Upper lobe of left lung (tissue), 4 donors: ENCODE measurements around the gene TRIP10.

Experiments
- CTCF ChIP-seq, 6 experiments: fragments of 450-650 bp in 4 of 6; fragments of 200-600 bp in 2 of 6; sonication (generic) in 2 of 6; IDR thresholded peaks; one replicate each; pipeline ENCODE4 v1.5.1; 2016 to 2019; ENCODE audit warnings: antibody characterized with exemption in 6 of 6
- EP300 ChIP-seq, 4 donors: sonication (generic); formaldehyde crosslinking; IDR thresholded peaks; one replicate each; pipeline ENCODE4 v1.5.1; 2017; ENCODE audit warnings: antibody characterized with exemption in 4 of 4, control low read depth in 2 of 4
- POLR2AphosphoS5 ChIP-seq, 2 donors: sonication (generic); formaldehyde crosslinking; IDR thresholded peaks; one replicate each; pipeline ENCODE4 v1.5.1; 2017; ENCODE audit warnings: antibody characterized with exemption in 2 of 2

- TF ChIP-seq CTCF (IDR thresholded peaks at IDR 0.05): no peak
- no peak for TF ChIP-seq EP300 (IDR thresholded peaks at IDR 0.05)
- no peak for TF ChIP-seq POLR2AphosphoS5 (IDR thresholded peaks at IDR 0.05)
Measured at GRCh38 chr19:6694147-6694815, 45.2 kb upstream of the TRIP10 start.
